Coronary artery (tissue), 2 donors: ENCODE measurements around the gene CELF6.

Experiments used
- DNase-seq: peaks from one replicate; pipeline ENCODE4 v3.0.0-alpha.2; 2017; ENCODE audit warnings: low spot score
- H3K27ac ChIP-seq, 2 donors: fragments of 200-600 bp; sonication (generic); one replicate each; pipeline ENCODE4 v1.5.1; 2016 to 2019
- H3K4me3 ChIP-seq: fragments of 200-600 bp; sonication (generic); 2 replicates; pipeline ENCODE4 v1.5.1; 2016; ENCODE audit warnings: mild to moderate bottlenecking, moderate library complexity
- CTCF ChIP-seq: fragments of 200-600 bp; sonication (generic); IDR thresholded peaks from one replicate; pipeline ENCODE4 v1.5.1; 2019; ENCODE audit warnings: antibody characterized with exemption

The CELF6 gene

GRCh38 chr15:72319985-72320671, at the start of gene CELF6:
Gene CELF6, minus strand, starts transcription at chr15:72320157. Its CDS starts 283 bp downstream, at chr15:72319874.
- TF ChIP-seq CTCF = no peak
- peak; percentile 83 for DNase-seq
- Histone ChIP-seq H3K4me3 (peak within 1 kb of the TSS; percentile 75), H3K27ac (peak within 1 kb of the TSS in 1 of 2 donors; percentile 37)

- peak overlapping the region in 1 of 2 donors; percentile 72 for H3K27ac ChIP-seq
- TF ChIP-seq CTCF = no peak
- DNase-seq = no peak
- no peak overlapping the region for H3K4me3 ChIP-seq
These were observed 48.9 kb upstream of the CELF6 start for GRCh38 chr15:72368899-72369298.

- TF ChIP-seq CTCF = no peak
- DNase-seq = no peak
- no peak overlapping the region for H3K4me3 ChIP-seq
- peak overlapping the region in 1 of 2 donors; percentile 72 for H3K27ac ChIP-seq
These were observed 48.4 kb upstream of the CELF6 start for GRCh38 chr15:72368325-72368724.

- no peak for TF ChIP-seq CTCF
- Histone ChIP-seq H3K4me3 (no peak overlapping the region), H3K27ac (no peak overlapping the region)
- DNase-seq = no peak
These were observed 45.9 kb upstream of the CELF6 start for GRCh38 chr15:72365844-72366243.

- DNase-seq = no peak
- H3K4me3 ChIP-seq = no peak overlapping the region
- no peak overlapping the region for H3K27ac ChIP-seq
- no peak for TF ChIP-seq CTCF
These were observed 41.2 kb upstream of the CELF6 start for GRCh38 chr15:72361176-72361575.

- no peak for DNase-seq
- TF ChIP-seq CTCF = no peak
- Histone ChIP-seq H3K27ac (peak overlapping the region in 1 of 2 donors; percentile 3), H3K4me3 (no peak overlapping the region)
These were observed 38.8 kb upstream of the CELF6 start for GRCh38 chr15:72358650-72359171.

- Histone ChIP-seq H3K27ac (no peak overlapping the region), H3K4me3 (no peak overlapping the region)
- no peak for DNase-seq
- TF ChIP-seq CTCF = no peak
These were observed 38.2 kb upstream of the CELF6 start for GRCh38 chr15:72358121-72358520.
